HG03060 (cell line): ENCODE results near the gene MIF4GD.
A peak's percentile ranks its signal among the peaks of the same experiment; 100 is the strongest.
"Not testable (repeated sequence)": the region's sequence is repeated elsewhere in the genome, so short reads cannot be mapped to it uniquely, and the experiment has no call there.

Source experiments
- ATAC-seq: cut with Tn5 transposase; IDR thresholded peaks from one replicate; pipeline ENCODE4 v1.9.1; 2021; ENCODE audit warnings: low read depth, moderate number of reproducible peaks; ENCODE audit not compliant: unreplicated experiment

MIF4GD gene

DNA sequence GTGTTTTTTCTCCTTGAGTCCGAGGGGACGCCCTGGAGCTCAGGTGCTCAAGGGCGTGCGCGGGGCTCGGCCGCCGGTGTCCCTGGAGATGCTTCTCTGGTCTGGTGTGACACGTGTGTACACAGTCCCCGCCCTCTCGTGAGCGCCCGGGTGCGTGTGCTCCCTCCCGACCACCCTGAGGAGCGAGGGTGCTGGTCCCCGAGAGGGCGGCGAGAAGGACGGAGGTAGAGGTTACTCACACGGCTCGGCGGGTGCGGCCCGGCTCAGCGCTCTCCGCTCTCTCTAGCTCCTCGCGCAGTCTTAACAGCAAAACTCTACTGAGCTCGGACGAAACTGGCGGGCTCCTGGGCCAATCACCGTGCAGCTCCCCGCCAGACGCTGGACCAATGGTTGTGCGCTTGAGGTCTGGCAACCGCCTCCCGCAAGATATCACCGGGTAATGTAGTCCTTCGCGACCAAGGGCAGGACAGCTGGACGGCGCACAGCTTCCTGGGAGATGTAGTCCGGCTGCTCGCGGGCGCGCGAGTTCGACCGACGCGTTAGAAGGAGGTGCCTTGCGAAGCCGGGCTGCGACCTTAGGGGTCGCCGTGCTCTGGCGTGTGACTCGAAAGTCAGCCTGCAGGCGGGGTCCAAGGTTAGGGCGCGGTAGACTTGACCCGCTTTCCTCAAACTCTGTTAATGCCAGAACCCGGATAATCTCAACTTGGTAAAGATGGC, 18.2 kb upstream of the MIF4GD start, which contains the start of gene SLC25A19:
SLC25A19 (minus strand) TSS at position 319 of the 717 bp plus-strand sequence. CDS start 2,669 bp downstream, outside the sequence.
- ATAC-seq: peak; percentile 90

DNA sequence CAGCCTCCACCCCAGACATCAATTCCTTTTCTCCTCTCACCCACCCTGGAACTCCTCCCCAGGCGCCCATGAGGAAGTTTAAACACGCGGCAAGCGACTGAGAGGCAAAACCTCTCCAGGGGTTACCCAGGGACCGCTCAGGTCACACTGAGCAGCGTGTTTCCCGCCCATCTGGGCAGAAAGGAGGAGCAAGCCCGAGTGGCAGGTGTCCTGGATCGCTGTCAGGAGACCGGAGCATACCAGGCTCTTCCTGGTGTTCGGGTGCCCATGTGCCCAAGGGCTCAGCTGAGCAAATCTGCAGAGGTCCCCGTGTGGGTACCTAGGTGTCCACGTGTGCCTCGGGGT, 17.7 kb upstream of the MIF4GD start:
- ATAC-seq: peak; percentile 1

DNA sequence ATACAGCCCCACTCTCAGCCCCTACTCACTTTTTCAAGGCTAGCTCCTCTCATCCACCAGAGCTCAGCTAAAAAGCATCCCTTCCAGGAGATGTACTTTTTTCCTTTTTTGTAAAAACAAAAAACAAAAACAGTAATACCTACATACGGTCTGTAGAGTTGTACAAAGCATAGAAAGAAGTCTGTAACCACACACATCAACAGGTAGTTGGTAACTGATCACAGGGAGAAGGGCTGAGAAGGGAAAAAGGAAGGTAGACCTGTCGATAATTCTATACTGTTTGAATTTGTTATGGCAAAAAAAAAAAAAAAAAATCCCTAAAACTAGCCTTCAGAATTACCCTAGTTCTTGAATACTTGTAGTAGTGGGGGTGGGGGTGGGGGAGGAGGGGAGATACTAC, 17.3 kb upstream of the MIF4GD start:
- ATAC-seq: no peak

DNA sequence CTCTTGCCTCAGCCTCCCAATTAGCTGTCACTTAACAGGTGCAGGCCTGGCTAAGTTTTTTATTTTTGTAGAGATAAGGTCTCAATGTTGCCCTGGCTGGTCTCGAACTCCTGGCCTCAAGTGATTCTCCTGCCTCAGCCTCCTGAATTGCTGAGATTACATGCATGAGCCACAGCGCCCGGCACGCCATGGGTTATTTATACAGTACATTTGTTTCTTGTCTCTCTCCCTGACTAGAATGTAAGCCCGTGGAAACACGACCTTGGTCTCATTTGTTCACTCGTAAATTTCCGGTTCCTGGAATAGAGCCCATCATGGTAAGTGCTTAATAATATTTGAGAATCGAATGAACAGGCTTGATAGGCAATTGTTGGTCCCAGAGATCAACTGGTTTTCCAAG, 16.2 kb upstream of the MIF4GD start:
- ATAC-seq: no peak

DNA sequence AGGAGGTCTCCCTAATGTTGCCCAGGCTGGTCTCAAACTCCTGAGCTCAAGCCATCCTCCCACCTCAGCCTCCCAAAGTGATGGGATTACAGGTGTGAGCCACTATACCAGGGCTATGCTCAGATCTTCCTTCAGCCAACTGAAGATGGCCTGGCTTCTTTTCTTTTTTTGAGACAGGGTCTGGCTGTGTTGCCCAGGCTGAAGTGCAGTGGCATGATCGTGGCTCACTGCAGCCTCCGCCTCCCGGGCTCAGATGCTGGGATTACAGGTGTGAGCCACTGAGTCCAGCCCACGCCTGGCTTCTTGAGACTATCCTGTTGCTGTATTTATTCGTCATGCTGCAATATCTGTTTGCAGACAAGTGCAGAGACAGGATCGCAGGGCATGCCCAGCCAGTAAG, 14.1 kb upstream of the MIF4GD start:
- no peak for ATAC-seq

DNA sequence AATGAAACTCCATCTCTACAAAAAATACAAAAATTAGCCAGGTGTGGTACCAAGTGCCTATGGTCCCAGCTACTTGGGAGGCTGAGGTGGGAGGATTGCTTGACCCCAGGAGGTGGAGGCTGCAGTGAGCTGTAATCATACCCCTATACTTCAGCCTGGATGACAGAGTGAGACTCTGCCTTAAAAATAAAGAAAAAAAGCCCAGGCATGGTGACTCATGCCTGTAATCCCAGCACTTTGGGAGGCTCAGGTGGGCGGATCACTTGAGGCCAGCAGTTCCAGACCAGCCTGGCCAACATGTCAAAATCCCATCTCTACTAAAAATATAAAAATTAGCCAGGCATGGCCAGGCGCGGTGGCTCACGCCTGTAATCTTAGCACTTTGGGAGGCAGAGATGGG, 9.2 kb upstream of the MIF4GD start:
- ATAC-seq: not testable (repeated sequence)

DNA sequence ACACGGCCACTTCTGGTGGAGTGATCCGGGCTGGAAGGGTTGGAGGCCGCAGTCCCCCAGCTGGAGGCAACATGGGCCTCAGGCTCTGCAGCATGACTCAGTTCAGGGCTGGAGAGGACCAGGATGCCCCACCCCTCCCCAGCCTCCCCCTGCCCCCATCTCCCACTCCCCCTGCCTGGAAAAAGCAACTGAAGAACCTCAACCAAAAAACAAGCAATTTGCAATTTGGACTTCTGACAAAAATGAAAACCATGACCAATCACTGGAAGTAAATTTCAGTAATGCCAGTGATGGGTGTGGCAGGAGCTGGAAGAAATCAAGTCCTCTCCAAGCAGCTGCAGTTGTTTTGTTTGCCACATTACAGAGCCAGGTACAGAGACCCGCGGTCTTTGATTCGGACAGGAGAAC, 6.6 kb upstream of the MIF4GD start:
- no peak for ATAC-seq

DNA sequence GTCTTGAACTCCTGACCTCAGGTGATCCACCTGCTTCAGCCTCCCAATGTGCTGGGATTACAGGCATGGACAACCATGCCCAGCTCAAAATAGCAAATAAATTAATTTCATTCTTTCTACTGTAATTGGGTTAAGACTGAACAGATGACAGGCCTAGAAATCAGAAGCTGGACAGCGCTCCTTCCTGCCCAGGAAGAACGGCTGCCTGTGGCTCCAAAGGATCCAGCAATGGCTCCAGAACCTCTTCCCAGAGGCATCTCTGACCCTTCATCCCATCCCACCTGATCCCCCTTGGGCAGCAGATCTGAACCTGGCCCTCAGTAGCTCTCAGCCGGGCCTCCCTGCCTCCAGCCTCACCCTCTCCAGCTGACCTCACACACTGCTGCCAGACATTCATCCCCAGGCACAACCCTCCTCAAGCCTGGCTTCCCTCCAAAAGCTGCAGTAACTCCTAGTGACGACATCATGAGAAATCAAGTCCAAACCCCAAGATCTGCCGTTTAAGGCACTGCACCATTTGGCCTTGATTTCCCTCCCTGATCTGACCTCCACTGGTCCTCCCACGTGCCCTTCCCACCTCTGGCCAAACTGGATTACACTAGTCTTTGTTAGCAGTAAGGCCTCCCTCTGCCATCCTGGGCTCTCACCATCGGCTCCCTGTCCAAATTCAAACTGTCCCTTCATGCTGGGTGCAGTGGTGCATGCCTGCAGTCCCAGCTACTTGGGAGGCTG, 3.1 kb upstream of the MIF4GD start:
- ATAC-seq: no peak

DNA sequence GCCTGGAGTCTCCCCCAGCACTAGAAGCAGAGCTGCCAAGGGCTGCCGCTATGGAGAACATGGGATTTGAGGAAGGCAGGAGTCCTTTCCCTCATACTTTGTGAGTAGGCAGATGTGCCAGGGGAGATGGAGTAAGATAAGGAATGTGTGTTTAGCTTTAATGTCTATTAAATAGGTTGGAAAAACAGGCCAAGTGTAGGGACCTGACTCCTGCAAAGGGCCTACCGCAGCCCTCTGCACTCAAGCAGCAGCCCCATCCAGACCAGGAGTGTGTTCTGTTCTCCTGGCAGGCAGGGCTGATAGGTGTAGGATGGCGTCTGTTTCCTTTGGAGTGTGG, 1.8 kb upstream of the MIF4GD start:
- ATAC-seq: no peak

DNA sequence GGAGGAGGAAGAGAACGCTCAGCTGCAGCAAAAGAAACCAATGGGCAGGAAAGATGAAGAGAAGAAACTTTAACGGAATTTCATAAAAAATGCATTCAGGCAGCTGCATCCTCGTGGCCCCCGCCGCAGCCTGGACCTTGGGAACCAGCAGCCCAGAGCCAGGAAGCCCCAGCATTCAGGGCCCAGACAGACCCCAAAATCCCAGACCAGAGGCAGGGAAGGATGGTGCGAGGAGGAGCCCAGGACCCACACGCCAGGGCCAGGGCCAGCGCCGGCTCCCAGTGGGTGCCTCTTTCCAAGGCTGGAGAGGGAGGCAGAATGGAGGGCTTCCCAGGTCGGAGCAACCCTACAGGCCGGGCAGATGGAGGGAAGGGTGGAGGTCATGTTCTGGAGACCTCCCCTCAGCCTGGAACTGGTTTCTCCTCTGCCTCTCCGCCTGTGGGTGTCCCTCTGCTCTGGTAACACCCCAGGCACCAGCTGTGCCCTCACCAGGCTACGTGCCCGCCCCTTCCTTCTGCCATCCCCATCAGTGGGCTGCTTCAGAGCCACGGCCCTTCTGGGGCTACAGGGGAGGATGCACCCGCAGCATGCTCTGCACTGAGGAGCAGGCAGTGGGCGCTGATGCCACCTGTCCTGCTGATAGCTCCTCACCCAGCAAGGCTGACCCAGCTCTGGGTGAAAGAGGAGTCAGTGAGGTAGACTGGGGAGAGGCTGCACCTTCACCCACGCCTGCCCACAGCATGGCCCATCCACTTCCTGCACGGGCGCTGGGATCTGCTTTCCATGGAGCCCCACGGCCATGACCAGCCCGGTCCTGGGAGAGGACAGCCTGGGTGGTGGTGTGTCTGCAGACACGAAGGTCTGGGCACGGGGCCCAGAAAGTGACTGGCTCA, 1.2 kb upstream of the MIF4GD start:
- ATAC-seq: no peak

DNA sequence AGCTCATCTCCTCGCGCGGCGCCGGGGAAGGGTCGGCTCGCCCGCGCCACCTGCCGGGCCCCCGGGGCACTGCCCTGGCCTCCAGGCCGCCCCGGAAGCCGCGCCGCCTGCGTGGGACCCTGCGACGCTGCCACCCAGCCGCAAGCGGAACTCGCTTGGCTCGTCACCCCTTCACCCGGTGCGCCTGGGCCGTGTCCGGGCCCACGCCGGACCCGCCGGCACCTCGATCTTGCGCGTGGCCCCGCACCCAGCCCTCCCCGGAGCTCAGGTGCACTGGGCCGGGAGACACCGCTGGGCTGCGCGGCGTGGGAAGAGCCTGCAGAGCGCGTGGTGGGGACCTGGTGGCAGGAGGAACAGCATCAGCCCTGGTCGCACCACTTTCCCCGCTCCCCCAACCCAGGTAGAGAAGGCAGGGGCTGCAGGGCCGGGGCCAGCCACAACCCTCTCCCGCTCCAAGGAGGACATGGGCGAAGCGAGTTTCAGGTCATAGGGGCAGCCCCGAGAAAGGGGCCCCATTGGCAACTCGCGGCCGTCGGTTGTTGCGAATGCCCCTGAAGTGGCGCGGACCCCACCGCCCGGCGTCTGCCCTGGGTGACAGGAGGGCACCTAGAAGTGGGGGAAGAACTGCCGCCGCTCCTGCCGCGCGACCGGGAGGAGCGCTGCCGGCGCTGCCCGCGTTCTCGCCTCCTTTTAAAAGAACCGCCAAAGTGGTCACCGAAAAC, 363 bp upstream of the MIF4GD start:
- no peak for ATAC-seq

DNA sequence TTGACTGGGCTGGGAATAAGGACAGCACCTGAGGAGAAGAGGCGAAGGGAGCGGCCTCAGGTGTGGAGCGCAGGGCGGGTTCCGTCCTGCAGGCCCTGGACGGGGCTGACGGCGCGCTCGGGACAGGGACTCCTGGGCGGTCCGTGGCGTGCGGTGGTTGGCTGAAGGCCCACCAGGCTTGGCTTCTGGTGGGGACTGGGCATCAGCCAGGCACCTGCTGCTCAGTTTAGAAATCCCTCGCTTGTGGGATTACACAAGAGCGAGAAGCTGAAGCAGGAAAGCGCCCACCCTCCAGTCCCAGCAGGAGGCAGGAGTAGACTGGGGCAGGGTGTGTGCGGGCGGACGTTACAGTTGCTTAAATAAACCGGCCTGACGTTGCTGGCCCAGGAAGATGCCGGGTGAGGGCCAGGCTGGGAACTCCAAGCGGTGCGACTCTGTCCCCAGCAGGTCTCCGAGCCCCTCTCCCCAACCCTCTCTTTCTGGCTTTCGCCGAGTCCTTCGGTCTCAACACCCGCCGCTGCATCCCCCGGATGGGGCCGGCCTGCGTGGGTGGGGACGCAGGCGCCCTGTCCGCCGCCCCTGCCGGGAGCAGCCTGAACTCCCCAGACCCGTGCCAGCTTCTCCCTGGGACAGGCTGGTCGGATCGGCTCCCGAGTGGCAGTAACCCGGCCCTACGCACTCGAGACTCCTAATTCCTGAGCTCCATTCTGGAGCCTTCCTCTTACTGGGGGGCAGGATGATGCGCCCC, 639 bp downstream of the MIF4GD start:
- no peak for ATAC-seq

DNA sequence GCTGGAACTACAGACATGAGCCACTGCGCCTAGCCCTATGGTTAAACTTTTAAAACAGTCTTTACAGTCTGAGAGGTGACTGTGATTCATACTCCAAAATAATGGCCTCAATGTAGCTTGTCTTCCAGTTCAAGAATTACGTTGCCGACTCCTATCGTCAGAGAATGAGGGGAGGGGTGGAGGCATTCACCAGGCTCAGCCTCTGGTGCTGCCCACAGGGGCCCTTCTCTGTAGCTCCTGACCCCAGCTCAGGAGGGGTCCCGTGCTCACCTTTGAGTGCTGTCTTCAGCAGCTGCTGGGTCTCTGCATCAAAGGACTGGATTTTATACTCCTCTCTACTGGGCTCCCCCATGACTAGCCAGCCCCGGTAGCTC, 1.2 kb downstream of the MIF4GD start:
- ATAC-seq: no peak

DNA sequence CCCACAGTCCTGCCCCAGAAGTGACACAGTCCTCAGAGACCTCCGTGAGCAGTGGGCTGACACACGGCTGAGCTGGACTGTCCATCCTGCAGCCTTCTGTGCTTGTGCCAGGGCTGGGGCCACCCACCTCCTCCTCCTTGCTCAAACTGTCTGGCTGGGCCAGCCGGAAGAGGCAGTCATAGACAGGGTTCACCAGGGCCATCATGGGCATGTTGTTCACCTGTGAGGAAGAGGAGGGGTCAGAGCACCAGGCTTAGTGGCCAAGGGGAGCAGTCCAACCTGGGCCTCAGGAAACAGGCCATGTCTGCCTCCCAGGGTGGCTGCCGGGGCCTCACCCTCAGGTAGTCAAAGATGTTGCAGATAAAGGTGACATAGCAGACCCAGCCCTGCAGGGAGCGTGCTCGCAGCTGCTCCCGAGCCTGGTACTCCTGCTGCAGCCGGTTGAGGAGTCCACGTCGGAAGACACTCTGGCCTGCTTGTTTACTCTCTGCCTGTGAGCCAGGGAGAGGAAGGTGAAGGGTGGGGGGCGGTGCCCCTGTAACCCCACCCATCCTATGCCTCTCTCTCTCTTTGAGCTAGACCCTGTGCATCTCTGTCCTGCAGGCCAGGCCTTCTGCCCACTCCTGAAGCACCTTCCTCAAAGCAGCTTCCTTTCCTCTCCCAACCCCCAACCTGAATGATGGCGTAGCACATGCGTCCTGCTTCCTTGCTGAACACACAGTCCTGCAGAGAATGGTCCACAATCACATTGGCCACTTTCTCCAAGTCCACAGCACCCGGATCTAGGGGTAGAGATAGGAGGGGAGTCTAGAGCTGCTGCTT, 3.4 kb downstream of the MIF4GD start:
- ATAC-seq: no peak

DNA sequence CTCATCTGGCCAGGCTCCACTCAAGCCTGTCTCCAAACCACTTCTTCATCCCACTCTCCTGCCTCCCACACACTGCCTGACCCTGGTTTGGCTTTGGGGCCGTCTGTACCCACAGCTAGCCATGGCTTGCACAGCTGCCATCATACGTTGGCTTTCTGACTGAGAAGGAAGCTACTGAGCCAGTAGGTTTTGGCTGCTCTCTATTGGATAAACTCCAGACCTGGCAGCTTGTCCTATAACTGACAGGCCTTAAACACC, 3.9 kb downstream of the MIF4GD start:
- ATAC-seq: no peak

DNA sequence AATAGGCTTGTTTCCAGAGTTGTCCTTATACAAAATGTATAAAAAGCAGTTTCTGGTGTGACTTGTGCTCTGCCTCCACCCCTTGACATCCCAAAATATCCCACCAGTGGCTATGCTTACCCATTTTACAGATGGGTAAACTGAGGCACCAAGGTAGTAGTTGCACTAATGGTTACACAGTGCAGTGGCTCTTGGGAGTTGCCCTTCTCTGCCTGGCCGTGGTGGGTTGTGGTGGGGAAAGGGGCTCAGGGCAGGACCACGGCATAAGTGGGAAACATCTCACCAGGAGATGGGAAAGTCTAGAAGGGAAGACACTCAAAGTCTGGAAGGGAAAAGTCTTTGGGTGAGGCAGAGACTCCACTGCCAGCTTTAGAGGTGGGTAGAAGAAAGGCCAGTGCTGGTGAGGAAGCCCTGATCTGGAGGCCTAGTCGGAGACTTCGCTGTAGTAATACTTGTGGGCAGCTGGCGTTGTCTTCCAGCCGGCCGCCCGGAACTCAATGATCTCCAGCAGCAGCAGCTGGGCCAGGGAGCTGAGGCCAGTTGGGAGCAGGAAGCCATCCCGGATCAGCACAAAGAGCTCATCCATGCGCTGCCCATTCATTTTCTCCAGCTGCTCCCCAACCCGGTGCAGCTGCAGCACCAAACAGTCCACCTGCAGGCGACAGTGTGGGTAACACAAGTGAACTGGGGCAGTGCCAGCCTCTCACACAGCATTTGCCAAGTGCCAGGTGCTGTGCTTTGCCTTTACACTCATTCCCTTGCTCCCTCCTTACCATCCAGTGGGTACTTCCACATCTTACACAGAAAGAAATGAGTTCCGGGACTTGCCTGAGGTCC, 4.5 kb downstream of the MIF4GD start:
- ATAC-seq: no peak

DNA sequence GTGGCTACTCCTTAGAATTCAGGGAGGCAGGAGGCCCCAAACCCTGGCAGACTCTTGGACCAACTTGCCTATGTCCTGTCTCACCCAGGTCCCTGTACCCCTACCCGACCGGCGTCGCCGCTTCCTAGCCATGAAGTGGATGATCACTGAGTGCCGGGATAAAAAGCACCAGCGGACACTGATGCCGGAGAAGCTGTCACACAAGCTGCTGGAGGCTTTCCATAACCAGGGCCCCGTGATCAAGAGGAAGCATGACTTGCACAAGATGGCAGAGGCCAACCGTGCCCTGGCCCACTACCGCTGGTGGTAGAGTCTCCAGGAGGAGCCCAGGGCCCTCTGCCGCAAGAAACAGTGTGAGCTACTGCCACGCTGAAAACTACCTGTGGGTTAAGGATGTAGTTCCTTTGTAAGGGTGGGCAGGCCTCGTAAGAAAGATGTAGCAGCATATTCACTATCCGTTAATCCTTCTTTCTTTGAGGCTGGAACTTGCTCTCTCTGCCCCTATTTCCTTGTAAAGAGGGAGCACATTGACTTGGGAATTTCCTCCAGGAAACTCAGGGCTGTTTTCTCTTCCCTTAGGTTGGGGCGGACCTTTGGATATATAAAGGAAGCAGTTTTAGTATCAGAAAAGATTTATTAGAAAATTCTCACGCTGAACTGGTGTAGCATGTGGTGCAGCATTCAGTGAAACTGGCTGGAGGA, 5.3 kb downstream of the MIF4GD start:
- no peak for ATAC-seq

DNA sequence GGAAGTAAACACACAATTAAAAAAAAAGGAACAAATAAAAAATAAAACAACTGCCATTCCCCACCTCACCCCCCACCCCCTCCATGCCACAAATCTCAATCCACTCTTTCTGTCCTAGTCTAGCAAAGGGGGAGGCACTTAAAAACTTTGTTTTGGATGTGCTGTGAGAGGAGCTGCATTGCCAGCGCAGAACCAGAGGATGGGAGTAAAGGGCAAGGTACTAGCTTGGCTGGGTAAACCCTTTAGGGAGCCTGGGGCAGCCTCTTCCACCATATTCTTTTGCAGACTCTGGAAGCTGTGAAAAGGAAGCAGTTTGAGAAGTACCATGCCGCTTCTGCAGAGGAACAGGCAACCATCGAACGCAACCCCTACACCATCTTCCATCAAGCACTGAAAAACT, 8.0 kb downstream of the MIF4GD start:
- no peak for ATAC-seq
